Activated CD4-positive, alpha-beta T cell treated with anti-CD3 and anti-CD28 coated beads, Interleukin-2, amount 50 U/mL, for 24 hours (primary cell): ENCODE measurements around the gene POU4F2.
"Not testable (repeated sequence)": the region's sequence is repeated elsewhere in the genome, so short reads cannot be mapped to it uniquely, and the experiment has no call there.

Experiments
- DNase-seq, 2 donors: peaks; one replicate each; pipeline ENCODE4 v3.0.0-alpha.2; 2020; ENCODE audit warnings: low read depth in 1 of 2, low spot score in 1 of 2

Gene POU4F2

GRCh38 chr4:146654687-146655520 is 16.2 kb downstream of the POU4F2 start:
- DNase-seq = no peak

- DNase-seq = no peak
These were observed 16.8 kb downstream of the POU4F2 start for GRCh38 chr4:146655521-146655856.

GRCh38 chr4:146661367-146661766 is 22.7 kb downstream of the POU4F2 start:
- no peak for DNase-seq

- not testable (repeated sequence) for DNase-seq
These were observed 25.2 kb downstream of the POU4F2 start for GRCh38 chr4:146663968-146664311.

GRCh38 chr4:146674829-146675570 is 36.3 kb downstream of the POU4F2 start:
- no peak for DNase-seq
